K562 (cell line): ENCODE measurements around the gene PCAT6. TPM values are rescaled to one million over a fixed set of nuclear protein-coding genes. Genes with fewer than 3 reads are reported as not detected.

Source experiments
- ATF7 ChIP-seq: fragments of 450-650 bp; IDR thresholded peaks from 2 replicates; pipeline ENCODE4 v1.7.1; 2014; ENCODE audit warnings: mild to moderate bottlenecking, moderate library complexity
- CHD1 ChIP-seq: fragments of 200-600 bp; sonication (generic); IDR thresholded peaks from one replicate; pipeline ENCODE4 v1.6.1; 2012; ENCODE audit warnings: mild to moderate bottlenecking, moderate library complexity, low read length, inconsistent platforms
- PHF20 ChIP-seq: fragments of 450-650 bp; IDR thresholded peaks from 2 replicates; pipeline ENCODE4 v1.6.1; 2018; ENCODE audit not compliant: partially characterized antibody
- RBM17 ChIP-seq: fragments of 200-400 bp; formaldehyde crosslinking; IDR thresholded peaks from 2 replicates; pipeline ENCODE4 v1.6.1; 2017; ENCODE audit warnings: low read depth, mild to moderate bottlenecking, low read length, borderline replicate concordance
- TEAD1 ChIP-seq, 2 experiments: fragments of 450-650 bp in 1 of 2; sonication (generic) in 1 of 2; formaldehyde crosslinking; IDR thresholded peaks; 2 replicates each; pipeline versions ENCODE4 v1.4.0 to v1.8.0; 2020 to 2022; ENCODE audit warnings: mild to moderate bottlenecking in 2 of 2, missing genetic modification reagents in 1 of 2
- YY1 ChIP-seq, 3 experiments: IDR thresholded peaks; 2 replicates each; pipeline ENCODE4 v1.6.1; 2011; ENCODE audit warnings: low read length in 2 of 3, mild to moderate bottlenecking in 2 of 3, moderate library complexity in 2 of 3, borderline replicate concordance in 1 of 3, control low read depth in 1 of 3, low read depth in 1 of 3; ENCODE audit not compliant: insufficient read depth in 3 of 3, insufficient replicate concordance in 2 of 3, control insufficient read depth in 1 of 3, insufficient read length in 1 of 3; ENCODE audit errors: extremely low read depth in 1 of 3
- ZBTB7A ChIP-seq: IDR thresholded peaks from 2 replicates; pipeline ENCODE4 v1.6.1; 2011; ENCODE audit warnings: low read depth, mild to moderate bottlenecking, low read length, moderate library complexity, borderline replicate concordance; ENCODE audit not compliant: control insufficient read depth
- ZFP36 ChIP-seq: fragments of 150-350 bp; IDR thresholded peaks from 2 replicates; pipeline ENCODE4 v1.6.1; 2018; ENCODE audit warnings: low read length, low read depth; ENCODE audit not compliant: partially characterized antibody
- ZNF311 ChIP-seq: fragments of 250-450 bp; sonication (Bioruptor Pico); IDR thresholded peaks from 2 replicates; pipeline ENCODE4 v1.4.0; 2020; ENCODE audit warnings: mild to moderate bottlenecking, moderate library complexity
- ZNF384 ChIP-seq: IDR thresholded peaks from 2 replicates; pipeline ENCODE4 v1.6.1; 2012; ENCODE audit warnings: low read depth, low read length, improper control_type of control experiment
- ZNF766 ChIP-seq: fragments of 200-800 bp; sonication (Bioruptor generic); conservative IDR thresholded peaks from 2 replicates; pipeline ENCODE4 v1.6.1; 2016; ENCODE audit warnings: missing genetic modification characterization, missing compliant biosample characterization
- polyA plus RNA-seq, 8 experiments: library from polyadenylated mRNA; depleted of rRNA in 4 of 8; stranded (reverse) in 5 of 8; unstranded in 3 of 8; fragments of >200 nt; fragmentation: Nextera tagmentation in 2 of 8; fragmentation: Illumina TruSeq in 1 of 8; extraction: Ambion mirVana in 2 of 8; extraction: Trizol in 1 of 8; gene quantifications; 2 replicates each; pipeline versions ENCODE4 v1.2.1 to v1.2.3, GENCODE V29; 2011 to 2014; ENCODE audit warnings: inconsistent platforms in 1 of 8, missing spikeins in 1 of 8
- total RNA-seq, 7 experiments: library from RNA; depleted of rRNA in 6 of 7; stranded (reverse); fragments of >200 nt in 6 of 7; fragmentation: Illumina TruSeq in 2 of 7; extraction: Trizol in 2 of 7; gene quantifications; 2 replicates each; pipeline versions ENCODE4 v1.2.1 to v1.2.3, GENCODE V29; 2011 to 2021; ENCODE audit warnings: low replicate concordance in 1 of 7
- TF ChIP-seq, protein P1 (sequence below), 2 experiments: IDR thresholded peaks; 2 replicates each; pipeline ENCODE4 v1.6.1; 2012; ENCODE audit warnings: improper control_type of control experiment in 2 of 2, low read depth in 2 of 2, low read length in 2 of 2, borderline replicate concordance in 1 of 2
- TF ChIP-seq, protein P2 (sequence below): fragments of 450-650 bp; formaldehyde crosslinking; IDR thresholded peaks from 2 replicates; pipeline ENCODE4 v1.4.0; 2022; ENCODE audit warnings: mild to moderate bottlenecking, moderate library complexity
- TF ChIP-seq, protein P3 (sequence below): sonication (generic); formaldehyde crosslinking; IDR thresholded peaks from 2 replicates; pipeline ENCODE4 v1.9.0; 2022; ENCODE audit warnings: mild to moderate bottlenecking, missing genetic modification reagents
- TF ChIP-seq, protein P4 (sequence below), 2 experiments: IDR thresholded peaks in 1 of 2; conservative IDR thresholded peaks in 1 of 2; 2 replicates each; pipeline ENCODE4 v1.6.1; 2016; ENCODE audit warnings: low read depth in 2 of 2, mild to moderate bottlenecking in 1 of 2, missing compliant biosample characterization in 1 of 2, missing genetic modification characterization in 1 of 2, moderate library complexity in 1 of 2
- TF ChIP-seq, protein P5 (sequence below): fragments of 250-450 bp; sonication (Bioruptor Pico); IDR thresholded peaks from 2 replicates; pipeline ENCODE4 v1.9.0; 2021; ENCODE audit warnings: mild to moderate bottlenecking

The PCAT6 gene
- total and polyA plus RNA-seq, 9 of the 15 experiments (the other 6 are each of a cell fraction or from before 2014, with no cell fraction given) = 0.25 to 2.4 (median 0.54) TPM; not detected in 1

DNA sequence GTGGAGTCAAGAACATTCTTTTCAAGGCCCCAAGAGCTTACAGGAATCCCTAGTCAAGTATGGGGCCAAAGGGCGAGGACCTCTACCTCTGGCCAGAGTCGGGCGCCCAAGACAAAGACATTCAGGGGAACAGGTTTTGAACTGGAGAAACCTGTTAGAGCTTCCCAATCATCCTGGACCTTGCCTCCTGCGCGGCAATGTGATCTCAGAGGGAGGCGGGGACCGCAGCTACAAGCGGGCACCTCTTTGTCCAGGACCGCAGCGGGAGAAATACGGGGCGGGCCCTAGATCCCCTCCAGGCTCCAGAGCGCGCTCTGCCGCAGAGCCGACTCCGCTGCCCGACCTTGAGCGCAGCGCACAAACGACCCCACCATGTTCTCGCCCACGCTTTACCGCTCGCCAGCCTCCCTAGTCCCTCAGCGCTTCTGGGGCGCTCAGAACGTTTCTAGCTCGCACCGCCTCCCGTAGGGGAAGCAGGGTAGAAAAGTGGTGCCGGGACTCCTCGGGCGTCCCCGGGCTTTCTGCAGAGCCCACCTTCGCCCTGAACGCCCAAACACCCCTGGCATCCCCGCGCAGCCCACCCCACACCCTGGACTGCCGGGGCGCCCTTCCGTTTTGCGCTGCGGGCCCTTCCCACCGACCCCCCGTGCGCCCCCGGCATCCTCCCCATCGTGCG, 50.1 kb downstream of the PCAT6 start (continued):
- TF ChIP-seq, protein P1, sequence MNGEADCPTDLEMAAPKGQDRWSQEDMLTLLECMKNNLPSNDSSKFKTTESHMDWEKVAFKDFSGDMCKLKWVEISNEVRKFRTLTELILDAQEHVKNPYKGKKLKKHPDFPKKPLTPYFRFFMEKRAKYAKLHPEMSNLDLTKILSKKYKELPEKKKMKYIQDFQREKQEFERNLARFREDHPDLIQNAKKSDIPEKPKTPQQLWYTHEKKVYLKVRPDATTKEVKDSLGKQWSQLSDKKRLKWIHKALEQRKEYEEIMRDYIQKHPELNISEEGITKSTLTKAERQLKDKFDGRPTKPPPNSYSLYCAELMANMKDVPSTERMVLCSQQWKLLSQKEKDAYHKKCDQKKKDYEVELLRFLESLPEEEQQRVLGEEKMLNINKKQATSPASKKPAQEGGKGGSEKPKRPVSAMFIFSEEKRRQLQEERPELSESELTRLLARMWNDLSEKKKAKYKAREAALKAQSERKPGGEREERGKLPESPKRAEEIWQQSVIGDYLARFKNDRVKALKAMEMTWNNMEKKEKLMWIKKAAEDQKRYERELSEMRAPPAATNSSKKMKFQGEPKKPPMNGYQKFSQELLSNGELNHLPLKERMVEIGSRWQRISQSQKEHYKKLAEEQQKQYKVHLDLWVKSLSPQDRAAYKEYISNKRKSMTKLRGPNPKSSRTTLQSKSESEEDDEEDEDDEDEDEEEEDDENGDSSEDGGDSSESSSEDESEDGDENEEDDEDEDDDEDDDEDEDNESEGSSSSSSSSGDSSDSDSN (IDR thresholded peaks at IDR 0.05; ENCODE audit: borderline replicate concordance in 1 of 2, low read depth in 2 of 2, low read length in 2 of 2) = peak in 1 of 2 experiments; percentile 69; a peak in 1 of 4 replicates
- TF ChIP-seq CHD1 (peak; percentile 38), ZNF766 (CRISPR knock-in tag) (no peak), ZBTB7A (peak; percentile 88; the same call in 1 of the 2 replicates), TEAD1 (CRISPR knock-in tag; IDR thresholded peaks at IDR 0.05) (0 out of 4 replicates have a peak, but pooled peaks of 1 of the 2 experiments have one; percentile 51), ATF7 (peak; percentile 10; the same call in 1 of the 2 replicates), PHF20 (peak; percentile 41), ZNF311 (CRISPR knock-in tag) (no peak), RBM17 (no peak), YY1 (IDR thresholded peaks at IDR 0.05; ENCODE audit: borderline replicate concordance in 1 of 3, control insufficient read depth in 1 of 3, extremely low read depth in 1 of 3, insufficient read depth in 3 of 3, insufficient read length in 1 of 3, insufficient replicate concordance in 2 of 3, low read depth in 1 of 3, low read length in 2 of 3) (peak in 1 of 3 experiments; percentile 36), ZFP36 (peak; percentile 24), ZNF384 (no peak)
- TF ChIP-seq, protein P2, sequence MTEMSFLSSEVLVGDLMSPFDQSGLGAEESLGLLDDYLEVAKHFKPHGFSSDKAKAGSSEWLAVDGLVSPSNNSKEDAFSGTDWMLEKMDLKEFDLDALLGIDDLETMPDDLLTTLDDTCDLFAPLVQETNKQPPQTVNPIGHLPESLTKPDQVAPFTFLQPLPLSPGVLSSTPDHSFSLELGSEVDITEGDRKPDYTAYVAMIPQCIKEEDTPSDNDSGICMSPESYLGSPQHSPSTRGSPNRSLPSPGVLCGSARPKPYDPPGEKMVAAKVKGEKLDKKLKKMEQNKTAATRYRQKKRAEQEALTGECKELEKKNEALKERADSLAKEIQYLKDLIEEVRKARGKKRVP (CRISPR knock-in tag) = no peak
- TF ChIP-seq, protein P3, sequence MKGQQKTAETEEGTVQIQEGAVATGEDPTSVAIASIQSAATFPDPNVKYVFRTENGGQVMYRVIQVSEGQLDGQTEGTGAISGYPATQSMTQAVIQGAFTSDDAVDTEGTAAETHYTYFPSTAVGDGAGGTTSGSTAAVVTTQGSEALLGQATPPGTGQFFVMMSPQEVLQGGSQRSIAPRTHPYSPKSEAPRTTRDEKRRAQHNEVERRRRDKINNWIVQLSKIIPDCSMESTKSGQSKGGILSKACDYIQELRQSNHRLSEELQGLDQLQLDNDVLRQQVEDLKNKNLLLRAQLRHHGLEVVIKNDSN (CRISPR knock-in tag) = 0 out of 2 replicates have a peak, but pooled peaks have one; percentile 24
- TF ChIP-seq, protein P4, sequence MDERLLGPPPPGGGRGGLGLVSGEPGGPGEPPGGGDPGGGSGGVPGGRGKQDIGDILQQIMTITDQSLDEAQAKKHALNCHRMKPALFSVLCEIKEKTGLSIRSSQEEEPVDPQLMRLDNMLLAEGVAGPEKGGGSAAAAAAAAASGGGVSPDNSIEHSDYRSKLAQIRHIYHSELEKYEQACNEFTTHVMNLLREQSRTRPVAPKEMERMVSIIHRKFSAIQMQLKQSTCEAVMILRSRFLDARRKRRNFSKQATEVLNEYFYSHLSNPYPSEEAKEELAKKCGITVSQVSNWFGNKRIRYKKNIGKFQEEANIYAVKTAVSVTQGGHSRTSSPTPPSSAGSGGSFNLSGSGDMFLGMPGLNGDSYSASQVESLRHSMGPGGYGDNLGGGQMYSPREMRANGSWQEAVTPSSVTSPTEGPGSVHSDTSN (CRISPR knock-in tag; IDR thresholded peaks at IDR 0.05; ENCODE audit: low read depth) = no peak
- TF ChIP-seq, protein P4 (tag; conservative IDR thresholded peaks at IDR 0.05; ENCODE audit: low read depth) = no peak
- TF ChIP-seq, protein P5, sequence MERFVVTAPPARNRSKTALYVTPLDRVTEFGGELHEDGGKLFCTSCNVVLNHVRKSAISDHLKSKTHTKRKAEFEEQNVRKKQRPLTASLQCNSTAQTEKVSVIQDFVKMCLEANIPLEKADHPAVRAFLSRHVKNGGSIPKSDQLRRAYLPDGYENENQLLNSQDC = no peak
